LNCAP (cell line): ENCODE results near the gene SGF29.

ENCODE experiments used
- TF ChIP-seq, protein P1 (sequence below): fragments of 450-650 bp; IDR thresholded peaks from 2 replicates; pipeline ENCODE4 v1.5.1; 2017; ENCODE audit warnings: mild to moderate bottlenecking

Gene SGF29

DNA sequence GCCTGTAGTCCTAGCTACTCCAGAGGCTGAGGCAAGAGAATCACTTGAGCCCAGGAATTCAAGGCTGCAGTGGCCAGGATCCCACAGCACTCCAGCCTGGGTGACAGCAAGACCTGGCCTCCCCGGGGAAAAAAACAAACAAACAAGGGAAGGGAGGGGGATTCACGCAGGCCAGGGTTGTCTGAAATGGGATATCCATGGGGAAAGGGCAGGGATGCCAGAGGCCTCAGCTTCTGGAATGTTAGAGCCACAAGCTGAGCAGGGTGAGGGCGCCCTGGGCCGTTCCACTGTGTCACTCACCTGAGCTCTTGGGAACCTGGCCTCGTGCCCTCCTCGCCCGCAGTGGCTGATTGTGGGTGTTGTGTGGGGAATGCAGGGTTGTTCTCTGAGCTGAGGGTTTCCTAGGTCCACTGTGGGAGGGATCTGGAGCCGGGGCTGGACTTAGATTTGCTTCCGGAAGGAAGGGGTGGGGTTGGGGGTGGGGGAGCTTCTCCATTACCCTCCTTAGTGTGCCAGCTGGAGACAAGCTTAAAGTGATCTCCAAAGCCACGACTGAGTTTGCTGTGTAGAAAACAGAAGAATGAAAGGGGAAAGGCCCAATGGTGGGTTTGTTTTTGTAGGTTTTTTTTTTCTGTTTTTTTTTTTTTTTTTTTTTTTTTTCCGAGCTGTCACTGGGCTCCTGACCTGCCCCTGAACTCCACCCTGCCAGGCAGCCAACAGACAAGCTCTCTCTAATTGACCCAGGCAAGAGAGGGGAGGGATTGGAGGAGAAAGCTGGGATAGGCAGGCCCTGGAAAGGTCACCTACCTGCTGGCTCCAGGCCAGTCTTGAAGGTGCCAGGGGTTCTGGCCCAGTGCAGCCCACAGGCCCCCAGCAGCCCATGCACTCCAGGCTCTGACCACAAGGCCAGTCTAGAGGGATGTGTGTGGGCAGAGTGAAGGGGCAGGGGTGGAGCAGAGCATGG lies 56.2 kb downstream of the SGF29 start, which contains the start of gene SULT1A1:
SULT1A1 (minus strand) TSS at position 414 of the 964 bp plus-strand sequence. CDS start 1,189 bp downstream, outside the sequence.
- TF ChIP-seq, protein P1, sequence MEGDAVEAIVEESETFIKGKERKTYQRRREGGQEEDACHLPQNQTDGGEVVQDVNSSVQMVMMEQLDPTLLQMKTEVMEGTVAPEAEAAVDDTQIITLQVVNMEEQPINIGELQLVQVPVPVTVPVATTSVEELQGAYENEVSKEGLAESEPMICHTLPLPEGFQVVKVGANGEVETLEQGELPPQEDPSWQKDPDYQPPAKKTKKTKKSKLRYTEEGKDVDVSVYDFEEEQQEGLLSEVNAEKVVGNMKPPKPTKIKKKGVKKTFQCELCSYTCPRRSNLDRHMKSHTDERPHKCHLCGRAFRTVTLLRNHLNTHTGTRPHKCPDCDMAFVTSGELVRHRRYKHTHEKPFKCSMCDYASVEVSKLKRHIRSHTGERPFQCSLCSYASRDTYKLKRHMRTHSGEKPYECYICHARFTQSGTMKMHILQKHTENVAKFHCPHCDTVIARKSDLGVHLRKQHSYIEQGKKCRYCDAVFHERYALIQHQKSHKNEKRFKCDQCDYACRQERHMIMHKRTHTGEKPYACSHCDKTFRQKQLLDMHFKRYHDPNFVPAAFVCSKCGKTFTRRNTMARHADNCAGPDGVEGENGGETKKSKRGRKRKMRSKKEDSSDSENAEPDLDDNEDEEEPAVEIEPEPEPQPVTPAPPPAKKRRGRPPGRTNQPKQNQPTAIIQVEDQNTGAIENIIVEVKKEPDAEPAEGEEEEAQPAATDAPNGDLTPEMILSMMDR, result no peak

DNA sequence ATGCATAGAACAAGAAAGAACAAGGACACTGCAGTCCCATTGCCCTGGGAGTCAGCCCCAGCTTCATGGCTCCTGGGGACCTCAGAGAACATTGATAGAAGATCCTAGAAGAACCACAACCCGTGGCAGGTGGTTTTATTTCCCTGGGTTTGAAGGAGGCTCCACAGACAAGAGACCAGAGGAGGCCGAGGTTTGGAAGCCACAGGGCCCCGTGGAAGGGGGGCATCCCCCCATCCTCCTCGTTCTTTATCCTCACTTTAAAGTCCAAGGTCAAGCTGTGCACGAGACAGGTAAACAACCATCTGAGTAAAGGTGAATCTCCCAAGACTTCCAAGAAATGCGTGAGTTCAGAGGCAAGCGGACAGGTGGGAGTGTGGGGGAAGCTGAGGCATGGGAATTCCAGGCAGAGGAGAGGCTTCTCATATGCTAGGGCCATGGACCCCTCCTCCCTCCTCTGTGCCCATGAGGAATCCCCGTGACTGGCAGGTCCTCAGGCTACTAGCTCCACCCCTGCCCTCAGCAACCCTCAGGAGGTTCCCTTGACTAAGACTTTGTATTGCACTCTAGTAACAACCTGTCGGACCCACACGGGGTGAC lies 57.0 kb downstream of the SGF29 start:
- TF ChIP-seq, protein P1, result no peak

DNA sequence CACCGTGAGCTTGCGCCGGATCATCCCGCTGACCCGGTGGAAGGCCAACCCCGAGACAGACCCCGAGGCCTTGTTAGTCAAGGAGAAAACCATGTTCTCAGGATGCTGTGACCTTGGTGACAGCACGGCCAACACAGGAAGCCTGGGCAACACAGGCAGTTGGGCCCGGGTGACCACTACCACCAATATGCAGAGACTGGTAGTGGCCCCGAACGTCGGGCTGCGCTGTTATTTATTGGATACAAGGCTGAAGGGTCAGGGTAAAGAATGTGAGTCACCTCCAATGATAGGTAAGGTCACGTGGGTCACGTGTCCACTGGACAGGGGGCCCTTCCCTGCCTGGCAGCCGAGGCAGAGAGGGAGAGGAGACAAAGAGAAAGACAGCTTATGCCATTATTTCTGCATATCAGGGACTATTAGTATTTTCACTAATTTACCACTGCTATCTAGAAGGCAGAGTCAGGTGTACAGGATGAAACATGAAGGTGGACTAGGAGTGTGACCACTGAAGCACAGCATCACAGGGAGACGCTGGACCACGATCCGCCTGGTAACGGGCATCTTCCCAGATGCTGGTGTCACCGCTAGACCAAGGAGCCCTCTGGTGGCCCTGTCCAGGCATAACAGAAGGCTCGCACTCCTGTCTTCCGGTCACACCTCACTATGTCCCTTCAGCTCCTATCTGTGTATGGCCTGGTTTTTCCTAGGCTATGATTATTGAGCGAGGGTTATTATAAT lies 61.9 kb downstream of the SGF29 start:
- TF ChIP-seq, protein P1, result peak; percentile 60

DNA sequence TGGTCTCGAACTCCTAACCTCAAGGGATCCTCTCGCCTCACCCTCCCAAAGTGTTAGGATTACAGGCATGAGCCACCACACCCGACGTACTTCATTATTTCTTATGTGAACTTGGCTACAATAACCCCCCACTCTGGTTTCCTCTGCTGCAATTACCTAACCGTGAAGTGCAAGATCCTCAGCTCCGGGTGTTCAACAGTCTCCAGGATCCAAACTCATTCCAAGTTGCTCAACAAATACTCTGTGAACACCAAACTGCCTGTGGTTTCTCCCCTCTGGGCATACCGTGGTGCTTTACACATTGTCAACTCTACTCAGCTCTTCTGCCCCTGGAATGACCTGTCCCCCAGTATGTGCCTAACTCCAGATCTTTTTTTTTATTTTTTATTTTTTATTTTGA lies 62.9 kb downstream of the SGF29 start:
- TF ChIP-seq, protein P1, result no peak

DNA sequence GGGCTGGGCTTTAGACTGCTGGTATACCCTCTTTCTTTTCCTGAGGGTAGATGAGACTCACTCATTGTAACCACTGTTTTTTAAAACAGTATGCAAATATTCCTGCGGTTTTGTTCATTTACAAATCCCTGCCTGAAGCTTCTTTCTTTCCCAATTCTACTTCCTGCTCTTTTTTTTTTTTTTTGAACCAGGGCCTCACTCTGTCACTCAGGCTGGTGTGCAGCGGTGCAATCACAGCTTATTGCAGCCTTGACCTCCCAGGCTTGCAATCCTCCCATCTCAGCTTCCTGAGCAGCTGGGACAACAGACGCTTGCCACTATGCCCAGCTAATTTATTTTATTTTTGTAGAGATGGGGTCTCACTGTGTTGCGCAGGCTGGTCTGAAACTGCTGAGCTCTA lies 64.2 kb downstream of the SGF29 start:
- TF ChIP-seq, protein P1, result no peak

DNA sequence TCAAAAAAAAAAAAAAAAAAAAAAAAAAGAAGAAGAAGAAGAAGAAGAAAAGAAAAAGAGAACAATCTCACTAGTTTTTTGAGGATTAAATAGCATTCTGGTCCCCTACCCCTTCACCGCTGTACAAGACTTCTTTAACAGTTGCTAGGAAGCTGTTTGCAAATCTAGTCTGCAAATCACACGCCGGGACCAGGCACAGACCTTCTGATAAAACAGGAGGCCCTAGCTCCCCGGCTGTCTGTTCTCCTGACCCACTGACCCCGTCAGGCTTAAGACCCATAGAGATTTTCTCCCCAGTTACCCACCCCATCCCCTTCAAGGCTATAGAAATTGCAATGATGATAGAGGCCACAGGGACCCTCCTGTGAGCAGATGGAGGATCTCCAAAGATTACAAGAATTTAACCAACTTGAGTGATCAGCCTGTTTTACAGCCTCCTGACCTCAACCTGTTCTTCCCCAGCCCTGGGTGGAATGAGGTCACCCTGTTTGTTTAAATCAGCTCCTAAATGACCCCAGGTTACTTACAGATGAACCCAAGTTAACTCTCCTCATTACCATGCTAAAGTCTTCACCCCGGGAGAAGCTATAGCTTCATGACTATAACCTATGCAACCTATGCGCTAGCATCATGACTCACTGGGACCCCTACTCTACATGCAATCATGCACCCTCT lies 67.9 kb downstream of the SGF29 start:
- TF ChIP-seq, protein P1, result no peak
